GM13977 (cell line): ENCODE data around the gene PITX3.

ENCODE experiments used
- DNase-seq: peaks from one replicate; pipeline ENCODE4 v3.0.0; 2012; ENCODE audit warnings: low spot score
- in situ Hi-C: fragments of 300-500 bp; cut with MboI; formaldehyde crosslinking; loops from one replicate; pipeline ENCODE4 v1.12.0; 2022; ENCODE audit warnings: low sequenced_read_pairs, low pct_unique_long_range_greater_than_20kb, mixed read lengths, inconsistent platforms; ENCODE audit not compliant: unreplicated experiment
- TF ChIP-seq, protein P1 (sequence below): IDR thresholded peaks from 2 replicates; pipeline ENCODE4 v1.5.1; 2012; ENCODE audit warnings: mild to moderate bottlenecking, control low read depth; ENCODE audit not compliant: insufficient read depth; ENCODE audit errors: extremely low read depth, missing control alignments

PITX3 gene

DNA sequence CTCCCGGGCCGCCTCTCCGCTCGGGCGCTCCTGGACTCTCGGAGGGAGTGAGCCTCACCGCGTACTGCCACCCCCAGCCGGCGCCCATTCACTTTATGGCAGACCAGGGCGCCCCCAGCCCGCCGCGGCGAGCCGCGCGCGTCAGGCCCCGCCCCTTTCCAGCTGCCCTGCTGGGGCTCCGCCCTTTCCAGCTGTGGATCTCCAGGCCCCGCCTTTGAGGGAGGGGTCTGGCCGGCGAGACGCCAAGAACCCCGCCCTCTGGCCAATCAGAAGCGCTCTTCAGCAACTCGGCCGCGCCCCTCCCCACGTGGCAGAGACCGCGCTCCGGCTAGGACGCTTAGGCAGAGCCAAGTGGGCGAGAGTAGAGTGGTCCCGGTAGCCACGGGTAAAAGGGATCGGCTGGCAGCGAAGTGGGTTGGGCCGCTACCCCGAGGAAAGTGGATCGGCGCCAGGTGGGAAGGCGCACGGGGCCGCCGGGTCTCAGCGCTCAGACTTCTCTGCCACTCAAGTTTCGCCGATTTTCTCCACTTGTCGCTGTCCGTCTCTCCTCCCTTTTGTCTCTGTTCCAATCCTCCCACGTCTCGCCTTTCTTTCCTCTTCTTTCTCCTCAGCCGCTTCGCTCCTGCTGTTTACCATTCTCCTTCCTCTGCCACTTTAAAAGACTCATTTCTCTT lies at the start of gene PITX3:
TSS of gene PITX3 (minus strand) at position 69 of the 674 bp plus-strand sequence. CDS start 9,432 bp downstream, outside the sequence.
- TF ChIP-seq, protein P1, sequence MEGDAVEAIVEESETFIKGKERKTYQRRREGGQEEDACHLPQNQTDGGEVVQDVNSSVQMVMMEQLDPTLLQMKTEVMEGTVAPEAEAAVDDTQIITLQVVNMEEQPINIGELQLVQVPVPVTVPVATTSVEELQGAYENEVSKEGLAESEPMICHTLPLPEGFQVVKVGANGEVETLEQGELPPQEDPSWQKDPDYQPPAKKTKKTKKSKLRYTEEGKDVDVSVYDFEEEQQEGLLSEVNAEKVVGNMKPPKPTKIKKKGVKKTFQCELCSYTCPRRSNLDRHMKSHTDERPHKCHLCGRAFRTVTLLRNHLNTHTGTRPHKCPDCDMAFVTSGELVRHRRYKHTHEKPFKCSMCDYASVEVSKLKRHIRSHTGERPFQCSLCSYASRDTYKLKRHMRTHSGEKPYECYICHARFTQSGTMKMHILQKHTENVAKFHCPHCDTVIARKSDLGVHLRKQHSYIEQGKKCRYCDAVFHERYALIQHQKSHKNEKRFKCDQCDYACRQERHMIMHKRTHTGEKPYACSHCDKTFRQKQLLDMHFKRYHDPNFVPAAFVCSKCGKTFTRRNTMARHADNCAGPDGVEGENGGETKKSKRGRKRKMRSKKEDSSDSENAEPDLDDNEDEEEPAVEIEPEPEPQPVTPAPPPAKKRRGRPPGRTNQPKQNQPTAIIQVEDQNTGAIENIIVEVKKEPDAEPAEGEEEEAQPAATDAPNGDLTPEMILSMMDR, result no peak
- in situ Hi-C loops, result loop anchor here (25.0 kb wide), 1 partner anchor 346 kb away; no protein-coding TSS in a partner anchor
- peak; percentile 99 for DNase-seq

GRCh38 chr10:102289840-102290239 lies 48.5 kb upstream of the PITX3 start:
- in situ Hi-C loops, result no loop called here
- TF ChIP-seq, protein P1, result no peak
- no peak for DNase-seq

DNA sequence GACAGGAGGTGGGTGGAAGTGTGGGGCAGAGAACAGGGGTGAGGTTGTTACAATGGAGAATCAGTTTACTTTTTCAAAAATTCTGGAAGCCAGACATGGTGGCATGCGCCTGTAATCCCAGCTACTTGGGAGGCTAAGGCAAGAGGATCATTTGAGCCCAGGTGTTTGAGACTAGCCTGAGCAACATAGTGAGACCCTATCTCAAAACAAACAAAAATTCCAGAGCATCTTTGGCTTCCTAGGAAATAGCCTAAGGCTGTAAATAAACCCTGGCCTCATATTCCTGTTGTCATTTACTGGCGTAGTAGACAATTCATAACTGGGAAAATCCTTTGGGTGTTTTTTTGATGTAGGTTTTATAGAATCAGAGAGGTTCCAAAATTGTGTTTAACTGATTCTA lies 48.0 kb upstream of the PITX3 start:
- TF ChIP-seq, protein P1, result no peak
- in situ Hi-C loops, result no loop called here

GRCh38 chr10:102287991-102288390 lies 46.7 kb upstream of the PITX3 start:
- TF ChIP-seq, protein P1, result no peak
- in situ Hi-C loops, result no loop called here
- DNase-seq, result no peak

More for the DNA sequence above, 48.0 kb upstream of the PITX3 start:
- no peak for DNase-seq

- in situ Hi-C loops, result no loop called here
- DNase-seq, result no peak
- TF ChIP-seq, protein P1, result no peak
These were observed 46.2 kb upstream of the PITX3 start for GRCh38 chr10:102287538-102287937.

GRCh38 chr10:102286216-102286615 lies 44.9 kb upstream of the PITX3 start:
- DNase-seq, result no peak
- TF ChIP-seq, protein P1, result no peak
- in situ Hi-C loops, result no loop called here
